ENCODE data around the gene SPAST.
"Not testable (repeated sequence)": the region's sequence is repeated elsewhere in the genome, so short reads cannot be mapped to it uniquely, and the experiment has no call there.

Gene SPAST

DNA sequence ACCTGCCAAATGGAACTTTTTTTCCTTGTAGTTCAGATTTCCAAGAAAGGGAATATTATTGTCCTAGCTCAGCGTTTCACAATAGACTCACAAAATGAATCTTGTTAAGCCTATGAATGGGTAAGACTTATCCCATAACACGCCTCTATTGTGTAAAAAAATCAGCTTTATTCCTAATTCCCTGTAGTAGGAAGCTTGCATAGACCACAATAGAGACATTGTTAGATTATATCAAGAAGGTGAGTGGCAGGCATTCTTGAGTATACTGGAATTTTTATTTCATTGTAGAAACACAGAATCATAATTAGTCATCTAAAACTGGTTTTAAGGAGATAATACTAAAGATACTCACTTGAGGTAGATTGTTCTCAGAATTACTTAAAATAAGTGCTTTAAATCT, 55.8 kb downstream of the SPAST start:
- Mint-ChIP-seq H3K27me3 (ENCODE audit: low read depth) (no peaks in the 10 kb centered on the region), H3K36me3 (ENCODE audit: low read depth) (peaks cover 49% of the 10 kb centered on the region), H3K9me3 (no peaks in the 10 kb centered on the region), H3K4me3 (no peak overlapping the region), H3K27ac (no peak overlapping the region), H3K4me1 (no peaks in the 10 kb centered on the region)
- TF ChIP-seq, protein P1, sequence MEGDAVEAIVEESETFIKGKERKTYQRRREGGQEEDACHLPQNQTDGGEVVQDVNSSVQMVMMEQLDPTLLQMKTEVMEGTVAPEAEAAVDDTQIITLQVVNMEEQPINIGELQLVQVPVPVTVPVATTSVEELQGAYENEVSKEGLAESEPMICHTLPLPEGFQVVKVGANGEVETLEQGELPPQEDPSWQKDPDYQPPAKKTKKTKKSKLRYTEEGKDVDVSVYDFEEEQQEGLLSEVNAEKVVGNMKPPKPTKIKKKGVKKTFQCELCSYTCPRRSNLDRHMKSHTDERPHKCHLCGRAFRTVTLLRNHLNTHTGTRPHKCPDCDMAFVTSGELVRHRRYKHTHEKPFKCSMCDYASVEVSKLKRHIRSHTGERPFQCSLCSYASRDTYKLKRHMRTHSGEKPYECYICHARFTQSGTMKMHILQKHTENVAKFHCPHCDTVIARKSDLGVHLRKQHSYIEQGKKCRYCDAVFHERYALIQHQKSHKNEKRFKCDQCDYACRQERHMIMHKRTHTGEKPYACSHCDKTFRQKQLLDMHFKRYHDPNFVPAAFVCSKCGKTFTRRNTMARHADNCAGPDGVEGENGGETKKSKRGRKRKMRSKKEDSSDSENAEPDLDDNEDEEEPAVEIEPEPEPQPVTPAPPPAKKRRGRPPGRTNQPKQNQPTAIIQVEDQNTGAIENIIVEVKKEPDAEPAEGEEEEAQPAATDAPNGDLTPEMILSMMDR (IDR thresholded peaks at IDR 0.05; ENCODE audit: unreplicated experiment in 3 of 3), result no peak

- H3K4me1 Mint-ChIP-seq, result no peaks in the 10 kb centered on the region
- no peak overlapping the region for H3K4me3 Mint-ChIP-seq
- TF ChIP-seq, protein P1 (IDR thresholded peaks at IDR 0.05; ENCODE audit: unreplicated experiment in 3 of 3), result no peak
- H3K27ac Mint-ChIP-seq, result no peak overlapping the region
- no peaks in the 10 kb centered on the region for H3K9me3 Mint-ChIP-seq
- H3K27me3 Mint-ChIP-seq (ENCODE audit: low read depth), result no peaks in the 10 kb centered on the region
- peaks cover 62% of the 10 kb centered on the region for H3K36me3 Mint-ChIP-seq (ENCODE audit: low read depth)
Observed at GRCh38 chr2:32124660-32125059, 61.3 kb downstream of the SPAST start.

GRCh38 chr2:32128636-32129035, 65.3 kb downstream of the SPAST start:
- Mint-ChIP-seq H3K4me1 (no peaks in the 10 kb centered on the region), H3K4me3 (no peak overlapping the region), H3K36me3 (ENCODE audit: low read depth) (peaks cover 50% of the 10 kb centered on the region), H3K27me3 (ENCODE audit: low read depth) (no peaks in the 10 kb centered on the region), H3K9me3 (no peaks in the 10 kb centered on the region), H3K27ac (no peak overlapping the region)
- TF ChIP-seq, protein P1 (IDR thresholded peaks at IDR 0.05; ENCODE audit: unreplicated experiment in 3 of 3), result no peak

- H3K9me3 Mint-ChIP-seq, result no peaks in the 10 kb centered on the region
- no peak overlapping the region for H3K27ac Mint-ChIP-seq
- no peaks in the 10 kb centered on the region for H3K4me1 Mint-ChIP-seq
- H3K27me3 Mint-ChIP-seq (ENCODE audit: low read depth), result no peaks in the 10 kb centered on the region
- no peak overlapping the region for H3K4me3 Mint-ChIP-seq
- H3K36me3 Mint-ChIP-seq (ENCODE audit: low read depth), result peaks cover 45% of the 10 kb centered on the region
- TF ChIP-seq, protein P1 (IDR thresholded peaks at IDR 0.05; ENCODE audit: unreplicated experiment in 3 of 3), result no peak
Observed at GRCh38 chr2:32129086-32129485, 65.7 kb downstream of the SPAST start.

- H3K27me3 Mint-ChIP-seq (ENCODE audit: low read depth), result no peaks in the 10 kb centered on the region
- no peak overlapping the region for H3K27ac Mint-ChIP-seq
- no peak overlapping the region for H3K4me3 Mint-ChIP-seq
- TF ChIP-seq, protein P1 (IDR thresholded peaks at IDR 0.05; ENCODE audit: unreplicated experiment in 3 of 3), result peak in 1 of 3 experiments; percentile 26
- no peaks in the 10 kb centered on the region for H3K9me3 Mint-ChIP-seq
- no peaks in the 10 kb centered on the region for H3K4me1 Mint-ChIP-seq
- peaks cover 47% of the 10 kb centered on the region for H3K36me3 Mint-ChIP-seq (ENCODE audit: low read depth)
Observed at GRCh38 chr2:32135409-32135808, 72.1 kb downstream of the SPAST start.

GRCh38 chr2:32136097-32136496, 72.7 kb downstream of the SPAST start:
- Mint-ChIP-seq H3K9me3 (no peaks in the 10 kb centered on the region), H3K27ac (no peak overlapping the region), H3K4me1 (no peaks in the 10 kb centered on the region), H3K27me3 (ENCODE audit: low read depth) (no peaks in the 10 kb centered on the region), H3K4me3 (no peak overlapping the region), H3K36me3 (ENCODE audit: low read depth) (peaks cover 48% of the 10 kb centered on the region)
- TF ChIP-seq, protein P1 (IDR thresholded peaks at IDR 0.05; ENCODE audit: unreplicated experiment in 3 of 3), result no peak

GRCh38 chr2:32151544-32151943, 88.2 kb downstream of the SPAST start:
- H3K9me3 Mint-ChIP-seq; H3K27ac Mint-ChIP-seq; H3K27me3 Mint-ChIP-seq (ENCODE audit: low read depth); H3K4me1 Mint-ChIP-seq; H3K4me3 Mint-ChIP-seq: not testable (repeated sequence)
- H3K36me3 Mint-ChIP-seq (ENCODE audit: low read depth), result peaks cover 17% of the 10 kb centered on the region
